Measurements from ENCODE around the gene NAAA. TPM values are rescaled to one million over a fixed set of nuclear protein-coding genes. Genes with fewer than 3 reads are reported as not detected.

NAAA gene
- polyA plus RNA-seq, 2 of the 4 experiments (the other 2 are of a cell fraction), result 23.7 to 31.8 TPM

- no peak overlapping the region for H3K27ac ChIP-seq
- FAIRE-seq, result no peak
- H3K9me3 ChIP-seq, result no peaks in the 10 kb centered on the region
- no peak for ATAC-seq
- no peak overlapping the region for H3K4me2 ChIP-seq
- ChIA-PET CTCF (interaction anchor here (1.9 kb wide), 1 partner anchor 14 kb away, joined by 10 read pairs; no protein-coding TSS in a partner anchor), POLR2A (no interaction called here)
- TF ChIP-seq ZFP36 (IDR thresholded peaks at IDR 0.05; ENCODE audit: borderline replicate concordance, partially characterized antibody) (no peak), HOXA7 (CRISPR knock-in tag; IDR thresholded peaks at IDR 0.05) (no peak), BHLHE40 (IDR thresholded peaks at IDR 0.05; ENCODE audit: low read depth, low read length) (no peak), HOXB13 (CRISPR knock-in tag; IDR thresholded peaks at IDR 0.05; ENCODE audit: low read depth) (no peak), FOSB (CRISPR knock-in tag; IDR thresholded peaks at IDR 0.05) (no peak), MAFK (IDR thresholded peaks at IDR 0.05; ENCODE audit: partially characterized antibody) (no peak), MAZ (IDR thresholded peaks at IDR 0.05; ENCODE audit: borderline replicate concordance, low read depth, low read length) (no peak), CEBPB (IDR thresholded peaks at IDR 0.05) (no peak), MAX (IDR thresholded peaks at IDR 0.05) (no peak)
- H3K4me3 ChIP-seq, result no peak overlapping the region
- 70% methylated on average over 3 of the region's 3 CpGs for WGBS (ENCODE audit: missing lambda C conversion rate)
- DNase-seq (ENCODE audit: low read depth in 1 of 2, low spot score in 1 of 2), result no peak
- no peaks in the 10 kb centered on the region for H3K4me1 ChIP-seq
Observed at GRCh38 chr4:75881476-75881875, 59.3 kb downstream of the NAAA start.

GRCh38 chr4:75880278-75880677, 60.5 kb downstream of the NAAA start:
- H3K9me3 ChIP-seq, result no peaks in the 10 kb centered on the region
- H3K27ac ChIP-seq, result no peak overlapping the region
- ATAC-seq (no peak), FAIRE-seq (no peak), DNase-seq (ENCODE audit: low read depth in 1 of 2, low spot score in 1 of 2) (no peak)
- CTCF ChIA-PET, result no interaction called here
- no peaks in the 10 kb centered on the region for H3K4me1 ChIP-seq
- H3K4me2 ChIP-seq, result no peak overlapping the region
- 16% methylated on average over 1 of the region's 1 CpG for WGBS (ENCODE audit: missing lambda C conversion rate)
- TF ChIP-seq CHD2 (IDR thresholded peaks at IDR 0.05; ENCODE audit: low read length, partially characterized antibody) (no peak), RAD21 (conservative IDR thresholded peaks at IDR 0.05 in 1 of 2, IDR thresholded peaks at IDR 0.05 in 1 of 2) (no peak), JUN (IDR thresholded peaks at IDR 0.05) (no peak), MYC (IDR thresholded peaks at IDR 0.05; ENCODE audit: borderline replicate concordance, low read length) (no peak), CEBPB (IDR thresholded peaks at IDR 0.05) (no peak), EP300 (IDR thresholded peaks at IDR 0.05) (no peak), ATOH8 (CRISPR knock-in tag; IDR thresholded peaks at IDR 0.05; ENCODE audit: low read depth) (no peak), REST (IDR thresholded peaks at IDR 0.05) (no peak), NPAS2 (CRISPR knock-in tag; IDR thresholded peaks at IDR 0.05; ENCODE audit: borderline replicate concordance) (no peak), SREBF2 (IDR thresholded peaks at IDR 0.05) (no peak), POLR2A (IDR thresholded peaks at IDR 0.05; ENCODE audit: low read length) (no peak), RFX5 (IDR thresholded peaks at IDR 0.05) (no peak), HOXB5 (CRISPR knock-in tag; IDR thresholded peaks at IDR 0.05) (no peak)
- POLR2A ChIA-PET, result no interaction called here
- H3K4me3 ChIP-seq, result no peak overlapping the region

Measured in A549 (cell line).